ENCODE results near the gene RIN2.

Gene RIN2

GRCh38 chr20:19769507-19769906 is 11.4 kb downstream of the RIN2 start:
- no peak for DNase-seq (ENCODE audit: low read depth in 2 of 2)
- no peak overlapping the region for H3K4me3 ChIP-seq (replicated peaks in 1 of 2; ENCODE audit: low read depth in 2 of 2, low read length in 2 of 2)
- no peak for TF ChIP-seq CTCF (IDR thresholded peaks at IDR 0.05; ENCODE audit: low read depth, low read length)

- peak in 1 of 2 donors; percentile 28 for DNase-seq (ENCODE audit: low read depth in 2 of 2)
These were observed 12.3 kb downstream of the RIN2 start for GRCh38 chr20:19770375-19770774.

GRCh38 chr20:19771031-19771430 is 13.0 kb downstream of the RIN2 start:
- H3K4me3 ChIP-seq (replicated peaks in 1 of 2; ENCODE audit: low read depth in 2 of 2, low read length in 2 of 2), result no peak overlapping the region
- no peak for DNase-seq (ENCODE audit: low read depth in 2 of 2)
- TF ChIP-seq CTCF (IDR thresholded peaks at IDR 0.05; ENCODE audit: low read depth, low read length), result no peak

More at GRCh38 chr20:19770375-19770774, 12.3 kb downstream of the RIN2 start:
- no peak for TF ChIP-seq CTCF (IDR thresholded peaks at IDR 0.05; ENCODE audit: low read depth, low read length)
- no peak overlapping the region for H3K4me3 ChIP-seq (replicated peaks in 1 of 2; ENCODE audit: low read depth in 2 of 2, low read length in 2 of 2)

- no peak for TF ChIP-seq CTCF (IDR thresholded peaks at IDR 0.05; ENCODE audit: low read depth, low read length)
- no peak overlapping the region for H3K4me3 ChIP-seq (replicated peaks in 1 of 2; ENCODE audit: low read depth in 2 of 2, low read length in 2 of 2)
- DNase-seq (ENCODE audit: low read depth in 2 of 2), result no peak
These were observed 15.4 kb downstream of the RIN2 start for GRCh38 chr20:19773471-19773870.

GRCh38 chr20:19774135-19774933 is 16.3 kb downstream of the RIN2 start:
- no peak for TF ChIP-seq CTCF (IDR thresholded peaks at IDR 0.05; ENCODE audit: low read depth, low read length)
- no peak overlapping the region for H3K4me3 ChIP-seq (replicated peaks in 1 of 2; ENCODE audit: low read depth in 2 of 2, low read length in 2 of 2)
- peak in 1 of 2 donors; percentile 34 for DNase-seq (ENCODE audit: low read depth in 2 of 2)

DNA sequence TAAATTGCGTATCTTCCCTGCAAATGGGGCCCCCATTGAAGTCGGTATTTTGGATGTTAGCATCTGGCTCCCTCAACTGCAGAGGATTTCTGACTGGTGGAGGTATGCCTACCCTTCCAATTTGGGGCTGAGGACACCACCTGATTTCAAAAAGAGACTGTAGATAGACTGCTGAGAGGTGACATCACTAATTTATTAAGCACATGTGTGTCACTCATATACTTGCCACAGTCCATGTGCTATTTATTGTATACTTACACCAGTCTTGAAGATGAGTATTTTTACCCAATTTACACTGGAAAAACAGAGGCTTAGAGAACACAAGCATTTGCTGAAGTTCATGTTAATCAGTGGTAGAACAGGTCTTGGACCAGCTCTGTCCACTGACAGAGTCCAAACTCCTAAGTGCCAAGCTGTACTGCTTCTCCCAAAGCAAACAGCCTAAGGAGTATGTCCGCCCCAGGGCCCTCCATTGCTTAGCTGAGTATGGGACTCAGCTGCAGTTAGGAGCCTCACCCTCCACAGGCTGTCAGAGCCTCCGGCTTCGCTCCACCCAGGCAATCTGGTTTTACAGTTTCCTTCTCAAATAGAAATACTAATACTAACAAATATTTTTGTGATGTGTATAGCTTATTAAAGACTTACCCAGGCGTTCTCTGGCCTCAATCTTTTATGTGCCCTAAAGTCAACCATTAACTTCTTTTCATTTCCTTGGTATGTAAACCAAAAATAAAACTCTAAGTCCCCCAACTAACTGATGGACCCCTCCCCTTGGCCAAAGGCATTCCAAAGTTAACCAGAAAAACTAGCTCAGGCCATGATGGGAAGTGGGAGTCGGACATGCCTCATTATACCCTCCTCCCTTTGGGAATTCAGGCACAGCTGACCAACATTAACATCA is 17.5 kb downstream of the RIN2 start:
- no peak overlapping the region for H3K4me3 ChIP-seq (replicated peaks in 1 of 2; ENCODE audit: low read depth in 2 of 2, low read length in 2 of 2)
- no peak for TF ChIP-seq CTCF (IDR thresholded peaks at IDR 0.05; ENCODE audit: low read depth, low read length)
- no peak for DNase-seq (ENCODE audit: low read depth in 2 of 2)

All from cardiac fibroblast (primary cell).